D721Med (cell line): ENCODE results near the gene MAJIN.

Experiments used
- DNase-seq: peaks from one replicate; pipeline ENCODE4 v3.0.0; 2011; ENCODE audit warnings: low spot score; ENCODE audit not compliant: insufficient read length
- FAIRE-seq: peaks from 2 replicates; lab custom pipeline; 2011; peaks lifted over from hg19 to GRCh38; lab: Jason Lieb, UNC
- TF ChIP-seq, protein P1 (sequence below): IDR thresholded peaks from 2 replicates; pipeline ENCODE4 v1.5.1; 2012; ENCODE audit warnings: mild to moderate bottlenecking, control low read depth; ENCODE audit not compliant: insufficient read depth; ENCODE audit errors: missing control alignments

The MAJIN gene

DNA sequence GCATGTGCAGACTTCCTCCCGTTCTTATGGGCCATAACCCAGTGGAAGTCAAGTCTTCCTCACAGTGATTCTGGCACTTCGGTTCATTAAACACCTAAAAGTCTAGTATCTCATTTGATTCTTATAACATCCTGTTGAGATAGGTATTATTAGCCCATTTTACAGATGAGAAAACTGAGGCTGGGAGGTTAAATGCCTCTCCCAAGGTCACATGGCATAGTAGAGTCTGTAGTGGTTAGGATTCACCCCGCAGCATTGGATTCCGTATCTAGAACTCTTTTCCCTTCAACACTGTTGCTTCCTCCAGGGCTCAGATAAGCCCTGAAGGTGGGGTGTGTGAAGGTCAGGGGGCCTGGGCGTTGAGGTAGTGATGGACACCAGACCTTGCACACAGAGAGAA, 39.6 kb downstream of the MAJIN start:
- FAIRE-seq = no peak
- TF ChIP-seq, protein P1, sequence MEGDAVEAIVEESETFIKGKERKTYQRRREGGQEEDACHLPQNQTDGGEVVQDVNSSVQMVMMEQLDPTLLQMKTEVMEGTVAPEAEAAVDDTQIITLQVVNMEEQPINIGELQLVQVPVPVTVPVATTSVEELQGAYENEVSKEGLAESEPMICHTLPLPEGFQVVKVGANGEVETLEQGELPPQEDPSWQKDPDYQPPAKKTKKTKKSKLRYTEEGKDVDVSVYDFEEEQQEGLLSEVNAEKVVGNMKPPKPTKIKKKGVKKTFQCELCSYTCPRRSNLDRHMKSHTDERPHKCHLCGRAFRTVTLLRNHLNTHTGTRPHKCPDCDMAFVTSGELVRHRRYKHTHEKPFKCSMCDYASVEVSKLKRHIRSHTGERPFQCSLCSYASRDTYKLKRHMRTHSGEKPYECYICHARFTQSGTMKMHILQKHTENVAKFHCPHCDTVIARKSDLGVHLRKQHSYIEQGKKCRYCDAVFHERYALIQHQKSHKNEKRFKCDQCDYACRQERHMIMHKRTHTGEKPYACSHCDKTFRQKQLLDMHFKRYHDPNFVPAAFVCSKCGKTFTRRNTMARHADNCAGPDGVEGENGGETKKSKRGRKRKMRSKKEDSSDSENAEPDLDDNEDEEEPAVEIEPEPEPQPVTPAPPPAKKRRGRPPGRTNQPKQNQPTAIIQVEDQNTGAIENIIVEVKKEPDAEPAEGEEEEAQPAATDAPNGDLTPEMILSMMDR = no peak

DNA sequence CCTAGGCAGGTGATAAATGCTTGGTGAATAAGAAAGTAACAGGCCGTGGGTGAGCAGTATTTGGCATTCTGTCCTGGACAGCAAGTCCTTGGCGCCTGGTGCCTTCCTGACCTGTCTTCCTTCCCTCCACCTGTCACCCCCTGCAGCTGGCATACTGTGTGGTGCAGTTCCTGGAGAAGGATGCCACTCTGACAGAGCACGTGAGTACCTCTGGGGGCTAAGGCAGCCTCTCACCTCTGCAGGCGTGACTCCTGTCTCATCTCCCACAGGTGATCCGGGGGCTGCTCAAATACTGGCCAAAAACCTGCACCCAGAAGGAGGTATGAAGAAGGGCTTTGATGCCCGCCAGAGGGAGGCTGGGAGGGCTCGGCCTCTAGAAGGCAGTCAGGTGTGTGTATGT, 40.6 kb downstream of the MAJIN start:
- FAIRE-seq = no peak
- DNase-seq = no peak
- TF ChIP-seq, protein P1 = no peak

More for the DNA sequence above, 39.6 kb downstream of the MAJIN start:
- no peak for DNase-seq

DNA sequence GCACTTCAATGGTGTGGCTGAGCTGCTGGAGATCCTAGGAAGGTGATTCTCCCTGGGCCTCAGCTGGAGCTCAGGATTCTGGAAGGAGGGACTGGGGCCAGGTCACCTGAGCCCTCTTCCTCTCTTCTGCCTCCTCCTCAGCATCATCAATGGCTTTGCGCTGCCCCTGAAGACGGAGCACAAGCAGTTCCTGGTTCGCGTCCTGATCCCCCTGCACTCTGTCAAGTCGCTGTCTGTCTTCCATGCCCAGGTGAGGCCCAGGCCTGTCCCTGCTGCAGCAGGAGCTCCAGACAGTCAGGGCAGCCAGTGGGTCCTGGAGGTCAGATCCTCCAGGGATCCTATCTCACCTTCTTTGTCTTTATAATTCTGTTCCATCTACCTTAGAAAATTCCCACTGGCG, 41.6 kb downstream of the MAJIN start:
- FAIRE-seq (no peak), DNase-seq (no peak)
- TF ChIP-seq, protein P1 = no peak

DNA sequence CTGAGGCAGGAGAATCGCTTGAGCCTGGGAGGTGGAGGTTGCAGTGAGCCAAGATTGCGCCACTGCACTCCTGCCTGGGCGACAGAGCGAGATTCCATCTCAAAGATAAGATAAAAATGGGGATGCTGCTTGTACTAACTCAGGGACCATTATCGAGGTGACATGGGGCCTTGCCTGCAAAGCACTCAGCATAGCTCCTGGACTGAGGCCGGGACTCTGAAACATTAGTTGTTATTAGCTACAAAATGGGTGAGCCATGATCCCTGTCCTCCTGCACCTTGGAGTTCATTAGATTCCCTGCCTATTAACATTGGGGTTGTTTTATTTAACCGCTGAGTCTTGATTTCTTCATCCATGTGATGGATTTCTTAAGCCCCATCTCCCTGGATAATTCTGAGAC, 42.3 kb downstream of the MAJIN start:
- DNase-seq = no peak
- TF ChIP-seq, protein P1 = no peak
- FAIRE-seq = no peak

DNA sequence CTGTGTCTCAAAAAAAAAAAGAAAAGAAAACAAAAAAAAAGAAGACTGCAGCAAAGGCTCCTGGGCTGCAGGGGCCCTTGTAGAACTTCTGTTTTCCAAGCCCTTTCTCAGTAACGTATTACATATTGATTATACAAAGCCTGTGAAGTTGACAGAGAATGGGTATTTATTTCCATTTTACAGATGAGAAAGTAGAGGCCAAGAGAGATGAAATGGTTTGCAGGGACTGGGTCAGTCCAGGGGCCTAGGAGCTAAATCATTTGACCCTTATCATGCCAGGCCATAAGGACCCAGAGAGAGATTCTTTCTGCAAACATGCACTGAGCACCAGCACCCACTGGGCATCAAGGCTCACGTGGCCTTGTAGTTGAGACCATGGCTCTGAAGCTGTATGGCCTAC, 43.0 kb downstream of the MAJIN start:
- TF ChIP-seq, protein P1 = no peak
- DNase-seq (no peak), FAIRE-seq (no peak)

DNA sequence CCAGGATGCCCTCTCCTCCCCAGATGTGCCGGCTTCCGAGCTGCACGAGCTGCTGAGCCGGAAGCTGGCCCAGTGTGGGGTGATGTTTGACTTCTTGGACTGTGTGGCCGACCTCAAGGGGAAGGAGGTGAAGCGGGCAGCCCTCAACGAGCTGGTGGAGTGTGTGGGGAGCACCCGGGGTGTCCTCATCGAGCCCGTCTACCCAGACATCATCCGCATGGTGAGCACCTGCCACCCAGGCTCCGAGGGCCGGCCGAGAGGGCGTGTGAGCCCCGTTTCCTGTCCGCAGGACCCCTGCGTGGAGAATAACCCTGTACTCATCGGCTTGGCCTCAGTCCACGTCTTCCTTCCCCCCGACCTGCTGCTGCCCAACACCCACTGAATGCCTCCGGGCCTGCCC, 45.2 kb downstream of the MAJIN start:
- no peak for FAIRE-seq
- TF ChIP-seq, protein P1 = no peak
- no peak for DNase-seq

DNA sequence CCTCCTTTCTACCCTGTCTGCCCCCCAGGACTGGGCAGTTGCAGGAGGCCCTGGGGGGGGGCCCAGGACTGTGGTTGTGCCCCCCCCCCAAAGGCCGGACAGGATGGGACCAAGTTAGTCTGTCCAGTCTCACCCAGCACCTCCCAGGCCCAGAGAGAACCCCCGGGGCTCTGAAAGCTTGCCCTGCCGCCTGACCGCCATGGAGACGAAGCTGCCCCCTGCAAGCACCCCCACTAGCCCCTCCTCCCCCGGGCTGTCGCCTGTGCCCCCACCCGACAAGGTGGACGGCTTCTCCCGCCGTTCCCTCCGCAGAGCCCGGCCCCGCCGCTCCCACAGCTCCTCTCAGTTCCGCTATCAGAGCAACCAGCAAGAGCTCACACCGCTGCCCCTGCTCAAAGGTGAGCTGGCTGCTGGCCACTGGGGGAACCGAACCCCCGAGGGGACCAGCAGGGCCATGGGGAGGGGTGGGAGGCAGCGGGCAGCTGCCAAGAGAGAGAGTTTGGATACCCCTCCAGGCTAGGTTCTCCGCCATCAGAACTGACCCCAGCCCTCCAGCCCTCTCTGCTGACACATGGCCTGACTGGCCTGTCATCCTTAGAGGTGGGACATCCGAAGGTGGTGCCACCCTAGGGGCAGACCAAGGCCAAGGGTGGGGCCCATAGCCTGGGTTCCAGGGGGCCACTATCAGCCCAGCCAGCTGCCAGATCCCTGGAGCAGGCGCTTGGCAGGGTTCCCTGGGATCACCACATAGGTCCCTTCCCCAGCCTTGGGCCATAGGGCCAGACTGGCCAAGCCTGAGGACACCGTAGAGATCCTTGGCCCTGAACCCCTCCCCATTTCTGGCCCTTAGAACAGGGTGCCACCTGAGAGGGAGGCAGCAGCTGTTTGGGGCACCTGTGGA, 46.1 kb downstream of the MAJIN start:
- no peak for DNase-seq
- no peak for FAIRE-seq
- TF ChIP-seq, protein P1 = no peak
